ENCODE results near the gene PCDHGB6.

- TF ChIP-seq EP300 (IDR thresholded peaks at IDR 0.05) (no peak), CTCF (IDR thresholded peaks at IDR 0.05) (no peak)
These were observed 37.6 kb upstream of the PCDHGB6 start, which contains the start of gene PCDHGB3 for GRCh38 chr5:141369994-141370848.
